ENCODE data around the gene EFNB2. TPM values are rescaled to one million over a fixed set of nuclear protein-coding genes. Genes with fewer than 3 reads are reported as not detected.

The EFNB2 gene
- total and polyA plus RNA-seq, 5 donors, result 9.6 to 19.4 (median 13.6) TPM

DNA sequence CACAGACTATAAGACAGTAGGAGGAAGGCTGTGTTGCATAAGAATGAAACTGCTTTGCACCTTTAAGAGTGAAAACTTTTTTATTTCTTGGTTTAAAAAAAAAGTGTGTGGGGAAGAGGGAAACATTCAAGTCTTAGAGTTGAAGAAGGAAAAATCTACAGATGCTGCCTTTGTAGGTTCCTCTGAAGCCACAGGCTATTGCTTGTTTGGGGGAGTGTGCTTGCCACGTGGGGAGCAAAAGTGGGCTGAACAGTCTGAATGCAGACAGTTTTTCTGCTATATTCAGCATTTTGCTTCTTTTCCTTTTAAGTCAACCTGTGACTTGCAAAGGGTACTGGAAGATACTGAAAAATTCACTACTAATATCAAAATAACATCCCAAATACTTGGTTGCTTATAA lies 36.9 kb downstream of the EFNB2 start:
- no peak for ATAC-seq
- H3K9me3 ChIP-seq (ENCODE audit: control insufficient read depth, low read length), result no peaks in the 10 kb centered on the region
- DNase-seq, result no peak
- peaks cover 2% of the 10 kb centered on the region for H3K4me1 ChIP-seq (ENCODE audit: control insufficient read depth, insufficient read depth, low read length)
- no peak overlapping the region for H3K4me3 ChIP-seq (ENCODE audit: low read length)
- H3K27me3 ChIP-seq (ENCODE audit: control insufficient read depth, insufficient read depth), result no peaks in the 10 kb centered on the region
- intact Hi-C loops (cut with DNase I), result loop anchor here in 1 of 4 donors (10.0 kb wide), 1 partner anchor 394 kb away; no protein-coding TSS in a partner anchor
- no peak overlapping the region for H3K27ac ChIP-seq (ENCODE audit: low read length)
- WGBS, result 46% methylated on average over 1 of the region's 1 CpG

GRCh38 chr13:106498158-106498557 lies 37.3 kb downstream of the EFNB2 start:
- WGBS, result 56% methylated on average over 3 of the region's 3 CpGs
- no peak overlapping the region for H3K4me3 ChIP-seq (ENCODE audit: low read length)
- ATAC-seq, result no peak
- no peaks in the 10 kb centered on the region for H3K9me3 ChIP-seq (ENCODE audit: control insufficient read depth, low read length)
- no peak overlapping the region for H3K27ac ChIP-seq (ENCODE audit: low read length)
- intact Hi-C loops (cut with DNase I), result loop anchor here in 1 of 4 donors (10.0 kb wide), 1 partner anchor 393 kb away; no protein-coding TSS in a partner anchor
- DNase-seq, result no peak
- H3K27me3 ChIP-seq (ENCODE audit: control insufficient read depth, insufficient read depth), result no peaks in the 10 kb centered on the region
- H3K4me1 ChIP-seq (ENCODE audit: control insufficient read depth, insufficient read depth, low read length), result peaks cover 2% of the 10 kb centered on the region

DNA sequence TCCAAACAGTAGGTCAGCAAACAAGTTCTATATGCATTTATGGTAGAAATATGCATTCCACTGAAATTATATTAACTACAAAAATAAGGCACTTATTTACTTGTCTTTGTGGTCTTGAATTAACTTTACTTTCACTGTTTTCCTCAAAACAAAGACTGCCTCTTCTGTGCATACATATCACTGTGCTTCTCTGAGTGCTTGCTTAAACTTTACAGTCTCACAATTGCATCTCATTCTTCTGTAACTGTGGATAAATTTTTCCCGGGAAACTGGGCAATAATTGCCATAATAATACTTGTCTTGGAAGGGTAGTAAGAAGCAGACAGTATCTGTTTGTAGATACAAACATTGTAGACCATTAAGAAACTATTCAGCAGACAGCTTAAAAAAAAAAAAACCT lies 38.4 kb downstream of the EFNB2 start:
- 31% methylated on average over 1 of the region's 1 CpG for WGBS
- ATAC-seq (no peak), DNase-seq (no peak)
- Histone ChIP-seq H3K4me1 (ENCODE audit: control insufficient read depth, insufficient read depth, low read length) (peaks cover 2% of the 10 kb centered on the region), H3K4me3 (ENCODE audit: low read length) (no peak overlapping the region), H3K9me3 (ENCODE audit: control insufficient read depth, low read length) (no peaks in the 10 kb centered on the region), H3K27ac (ENCODE audit: low read length) (no peak overlapping the region), H3K27me3 (ENCODE audit: control insufficient read depth, insufficient read depth) (no peaks in the 10 kb centered on the region)
- intact Hi-C loops (cut with DNase I), result loop anchor here in 1 of 4 donors (10.0 kb wide), 1 partner anchor 392 kb away; no protein-coding TSS in a partner anchor

DNA sequence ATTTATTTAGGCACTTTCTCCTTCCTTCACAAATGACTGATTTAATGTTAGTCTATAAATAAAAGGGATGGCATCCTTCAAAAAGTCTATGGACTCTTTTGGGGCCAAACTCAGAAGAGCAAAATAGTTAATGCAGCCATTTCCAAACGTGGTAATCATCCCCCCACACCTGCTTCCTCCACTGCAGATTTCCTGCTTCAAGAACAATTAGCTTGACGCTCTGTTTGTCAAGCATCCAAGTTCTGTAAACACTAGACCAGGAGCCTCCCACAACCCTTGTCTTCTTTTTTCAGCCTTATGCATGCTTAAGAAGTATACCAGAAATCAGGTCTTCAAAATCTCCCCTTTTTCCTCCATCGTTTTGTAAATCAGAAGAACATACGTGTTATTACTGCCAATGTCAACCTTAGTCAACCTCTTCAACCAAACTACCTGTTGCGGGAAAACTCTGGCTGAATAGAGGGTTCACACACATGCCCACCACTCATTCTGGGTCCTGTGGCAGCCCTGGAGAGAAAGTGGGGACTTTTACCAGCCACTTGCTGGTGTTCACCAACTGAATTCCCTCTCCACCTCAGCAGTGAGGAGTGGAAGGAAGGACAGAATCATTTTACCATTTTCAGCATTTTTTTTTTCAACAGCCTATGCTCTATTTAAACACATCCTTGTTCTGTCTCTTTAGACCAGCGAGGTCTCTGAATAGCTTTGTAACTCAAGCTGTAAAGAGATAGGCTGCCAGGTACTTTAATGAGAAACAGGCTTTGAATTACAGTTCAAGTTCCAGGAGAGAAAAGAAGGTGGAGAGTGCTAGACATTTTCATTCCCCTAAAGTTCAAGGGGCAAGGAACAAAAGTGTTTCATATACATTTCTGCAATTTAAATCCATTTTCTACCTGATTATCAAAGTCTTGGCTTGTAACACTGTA lies 39.1 kb downstream of the EFNB2 start:
- no peak overlapping the region for H3K4me3 ChIP-seq (ENCODE audit: low read length)

DNA sequence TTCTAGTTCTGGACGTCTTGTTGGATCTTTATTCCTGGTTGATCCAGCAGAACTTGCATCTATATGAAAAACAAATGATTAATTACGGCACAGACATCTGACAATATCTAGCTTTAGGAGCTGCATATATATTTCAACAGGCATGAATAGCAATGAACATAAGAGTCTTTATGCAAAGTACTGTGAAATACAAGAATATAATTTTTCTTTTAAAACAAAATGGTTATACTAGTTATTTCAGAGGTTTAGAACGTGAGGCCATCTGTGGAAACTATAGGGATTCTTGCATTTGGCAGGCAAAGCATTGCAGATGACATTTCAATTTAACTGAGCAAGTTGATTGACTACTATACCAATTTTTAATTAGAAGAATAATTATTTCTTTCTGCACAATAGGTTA lies 40.5 kb downstream of the EFNB2 start:
- Histone ChIP-seq H3K9me3 (ENCODE audit: control insufficient read depth, low read length) (no peaks in the 10 kb centered on the region), H3K27ac (ENCODE audit: low read length) (no peak overlapping the region), H3K4me3 (ENCODE audit: low read length) (no peak overlapping the region), H3K27me3 (ENCODE audit: control insufficient read depth, insufficient read depth) (no peaks in the 10 kb centered on the region), H3K4me1 (ENCODE audit: control insufficient read depth, insufficient read depth, low read length) (peaks cover 2% of the 10 kb centered on the region)
- intact Hi-C loops (cut with DNase I), result loop anchor here in 1 of 4 donors (10.0 kb wide), 1 partner anchor 390 kb away; no protein-coding TSS in a partner anchor
- no peak for ATAC-seq
- DNase-seq, result no peak
- 84% methylated on average over 3 of the region's 3 CpGs for WGBS

More for the DNA sequence above, 39.1 kb downstream of the EFNB2 start:
- 58% methylated on average over 6 of the region's 6 CpGs for WGBS
- DNase-seq (no peak), ATAC-seq (peak; percentile 75 to 88)
- peak overlapping the region; percentile 72 for H3K27ac ChIP-seq (ENCODE audit: low read length)
- no peaks in the 10 kb centered on the region for H3K27me3 ChIP-seq (ENCODE audit: control insufficient read depth, insufficient read depth)
- no peaks in the 10 kb centered on the region for H3K9me3 ChIP-seq (ENCODE audit: control insufficient read depth, low read length)
- intact Hi-C loops (cut with DNase I), result loop anchor here in 1 of 4 donors (10.0 kb wide), 1 partner anchor 392 kb away; no protein-coding TSS in a partner anchor
- peaks cover 2% of the 10 kb centered on the region for H3K4me1 ChIP-seq (ENCODE audit: control insufficient read depth, insufficient read depth, low read length)

- intact Hi-C loops (cut with DNase I), result loop anchor here in 1 of 4 donors (10.0 kb wide), 1 partner anchor 390 kb away; no protein-coding TSS in a partner anchor
These were observed 41.0 kb downstream of the EFNB2 start for GRCh38 chr13:106494506-106494905.

GRCh38 chr13:106493533-106494220 lies 41.8 kb downstream of the EFNB2 start:
- ATAC-seq, result no peak
- H3K9me3 ChIP-seq (ENCODE audit: control insufficient read depth, low read length), result no peaks in the 10 kb centered on the region
- no peak for DNase-seq
- no peaks in the 10 kb centered on the region for H3K27me3 ChIP-seq (ENCODE audit: control insufficient read depth, insufficient read depth)
- intact Hi-C loops (cut with DNase I), result loop anchor here in 1 of 4 donors (10.0 kb wide), 1 partner anchor 389 kb away; no protein-coding TSS in a partner anchor
- 70% methylated on average over 17 of the region's 17 CpGs for WGBS
- H3K27ac ChIP-seq (ENCODE audit: low read length), result no peak overlapping the region
- H3K4me1 ChIP-seq (ENCODE audit: control insufficient read depth, insufficient read depth, low read length), result peaks cover 2% of the 10 kb centered on the region
- H3K4me3 ChIP-seq (ENCODE audit: low read length), result no peak overlapping the region

More at GRCh38 chr13:106494506-106494905, 41.0 kb downstream of the EFNB2 start:
- Histone ChIP-seq H3K27ac (ENCODE audit: low read length) (no peak overlapping the region), H3K4me3 (ENCODE audit: low read length) (no peak overlapping the region), H3K9me3 (ENCODE audit: control insufficient read depth, low read length) (no peaks in the 10 kb centered on the region), H3K27me3 (ENCODE audit: control insufficient read depth, insufficient read depth) (no peaks in the 10 kb centered on the region), H3K4me1 (ENCODE audit: control insufficient read depth, insufficient read depth, low read length) (peaks cover 2% of the 10 kb centered on the region)
- DNase-seq, result no peak
- no peak for ATAC-seq

DNA sequence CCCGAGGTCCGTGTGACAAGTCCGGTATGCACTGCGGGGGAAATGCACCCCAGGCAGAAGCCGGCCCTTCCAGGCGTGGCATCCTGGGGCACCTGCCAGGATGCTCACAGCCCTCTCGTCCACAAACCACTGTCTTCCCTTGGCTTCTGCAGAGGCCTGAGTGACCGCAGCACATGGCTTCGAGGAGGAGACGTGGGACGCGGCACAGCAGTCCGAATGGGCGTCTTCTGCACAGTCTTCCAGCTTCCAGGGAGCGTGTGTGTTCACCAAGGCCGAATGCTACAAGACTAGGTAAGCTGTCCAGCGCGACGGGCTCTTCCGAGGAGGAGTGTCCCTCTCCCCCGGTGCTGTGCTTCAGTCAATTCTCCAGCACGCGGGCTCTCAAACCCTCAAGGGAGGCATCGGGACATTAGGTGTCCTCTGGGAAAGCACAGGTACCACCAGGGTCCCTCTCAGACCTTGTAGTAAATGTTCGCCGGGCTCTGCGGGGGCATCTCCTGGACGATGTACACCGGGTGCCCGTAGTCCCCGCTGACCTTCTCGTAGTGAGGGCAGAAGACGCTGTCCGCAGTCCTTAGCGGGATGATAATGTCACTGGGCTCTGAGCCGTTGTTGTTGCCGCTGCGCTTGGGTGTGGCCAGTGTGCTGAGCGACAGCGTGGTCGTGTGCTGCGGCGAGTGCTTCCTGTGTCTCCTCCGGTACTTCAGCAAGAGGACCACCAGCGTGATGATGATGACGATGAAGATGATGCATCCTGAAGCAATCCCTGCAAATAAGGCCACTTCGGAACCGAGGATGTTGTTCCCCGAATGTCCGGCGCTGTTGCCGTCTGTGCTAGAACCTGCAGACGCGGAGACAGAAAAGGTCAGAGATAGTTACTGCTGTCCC lies 42.6 kb downstream of the EFNB2 start:
- no peaks in the 10 kb centered on the region for H3K9me3 ChIP-seq (ENCODE audit: control insufficient read depth, low read length)
- no peak overlapping the region for H3K4me3 ChIP-seq (ENCODE audit: low read length)
- peaks cover 2% of the 10 kb centered on the region for H3K4me1 ChIP-seq (ENCODE audit: control insufficient read depth, insufficient read depth, low read length)
- no peaks in the 10 kb centered on the region for H3K27me3 ChIP-seq (ENCODE audit: control insufficient read depth, insufficient read depth)
- DNase-seq (no peak), ATAC-seq (no peak)
- intact Hi-C loops (cut with DNase I), result loop anchor here in 1 of 4 donors (10.0 kb wide), 1 partner anchor 388 kb away; no protein-coding TSS in a partner anchor
- no peak overlapping the region for H3K27ac ChIP-seq (ENCODE audit: low read length)
- 81% methylated on average over 54 of the region's 54 CpGs for WGBS

GRCh38 chr13:106491928-106492587 lies 43.4 kb downstream of the EFNB2 start:
- no peak overlapping the region for H3K27ac ChIP-seq (ENCODE audit: low read length)
- intact Hi-C loops (cut with DNase I), result loop anchor here in 1 of 4 donors (10.0 kb wide), 1 partner anchor 387 kb away; no protein-coding TSS in a partner anchor
- no peak for DNase-seq
- WGBS, result 53% methylated on average over 14 of the region's 14 CpGs
- no peak for ATAC-seq
- H3K9me3 ChIP-seq (ENCODE audit: control insufficient read depth, low read length), result no peaks in the 10 kb centered on the region
- no peak overlapping the region for H3K4me3 ChIP-seq (ENCODE audit: low read length)
- no peaks in the 10 kb centered on the region for H3K27me3 ChIP-seq (ENCODE audit: control insufficient read depth, insufficient read depth)
- peaks cover 2% of the 10 kb centered on the region for H3K4me1 ChIP-seq (ENCODE audit: control insufficient read depth, insufficient read depth, low read length)

DNA sequence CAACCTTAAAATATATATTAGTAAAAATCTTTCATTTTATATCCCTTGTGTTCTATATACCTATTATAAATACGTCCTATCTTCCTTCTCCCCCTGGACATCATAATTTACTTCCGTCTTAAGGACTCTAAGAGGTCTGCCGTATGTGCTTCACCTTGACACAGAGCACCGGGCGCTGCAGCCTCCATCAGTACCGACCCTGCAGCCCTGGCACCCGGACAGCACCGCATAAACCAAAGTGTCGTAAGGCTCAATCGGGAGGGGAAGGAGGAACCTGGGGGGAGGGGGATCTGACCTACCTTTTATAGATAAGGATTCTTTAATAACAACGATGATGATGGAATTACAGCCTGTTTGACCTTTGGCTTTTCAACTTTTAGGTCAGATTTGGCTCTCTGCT lies 44.0 kb downstream of the EFNB2 start:
- DNase-seq (peak in 1 of 3 donors; percentile 38), ATAC-seq (no peak)
- intact Hi-C loops (cut with DNase I), result loop anchor here in 1 of 4 donors (10.0 kb wide), 1 partner anchor 387 kb away; no protein-coding TSS in a partner anchor
- Histone ChIP-seq H3K27me3 (ENCODE audit: control insufficient read depth, insufficient read depth) (no peaks in the 10 kb centered on the region), H3K9me3 (ENCODE audit: control insufficient read depth, low read length) (no peaks in the 10 kb centered on the region), H3K4me3 (ENCODE audit: low read length) (no peak overlapping the region), H3K27ac (ENCODE audit: low read length) (peak overlapping the region; percentile 21), H3K4me1 (ENCODE audit: control insufficient read depth, insufficient read depth, low read length) (peaks cover 2% of the 10 kb centered on the region)
- WGBS, result 49% methylated on average over 11 of the region's 11 CpGs
